ENCODE results near the gene ZNF157. TPM values are rescaled to one million over a fixed set of nuclear protein-coding genes. Genes with fewer than 3 reads are reported as not detected.

ZNF157 gene
- total RNA-seq, 1 donor from 2014 or later, result not detected

Other genes starting within 250 kb of the ZNF157 start
- gene NDUFB11, start 225.9 kb upstream of the ZNF157 start, total RNA-seq, result 83.4 and 90.5 TPM in 2 replicates
- 41.2 and 57.0 TPM in 2 replicates for gene RBM10, start 225.4 kb upstream of the ZNF157 start, total RNA-seq
- 161 and 183 TPM in 2 replicates for gene UBA1, start 176.7 kb upstream of the ZNF157 start, total RNA-seq
- gene CDK16, start 151.9 kb upstream of the ZNF157 start, total RNA-seq, result 83.4 and 95.4 TPM in 2 replicates
- gene USP11, start 137.6 kb upstream of the ZNF157 start, total RNA-seq, result 24.7 and 30.2 TPM in 2 replicates
- 4.4 and 5.0 TPM in 2 replicates for gene ZNF41, start 112.6 kb downstream of the ZNF157 start, total RNA-seq
- 31.5 and 43.7 TPM in 2 replicates for gene ARAF, start 190.6 kb downstream of the ZNF157 start, total RNA-seq
- 123 and 241 TPM in 2 replicates for gene TIMP1, start 211.9 kb downstream of the ZNF157 start, total RNA-seq
- gene SYN1, start 249.3 kb downstream of the ZNF157 start, total RNA-seq, result 0.12 and 0.65 TPM in 2 replicates